ENCODE data around the gene TNIK.

The TNIK gene

DNA sequence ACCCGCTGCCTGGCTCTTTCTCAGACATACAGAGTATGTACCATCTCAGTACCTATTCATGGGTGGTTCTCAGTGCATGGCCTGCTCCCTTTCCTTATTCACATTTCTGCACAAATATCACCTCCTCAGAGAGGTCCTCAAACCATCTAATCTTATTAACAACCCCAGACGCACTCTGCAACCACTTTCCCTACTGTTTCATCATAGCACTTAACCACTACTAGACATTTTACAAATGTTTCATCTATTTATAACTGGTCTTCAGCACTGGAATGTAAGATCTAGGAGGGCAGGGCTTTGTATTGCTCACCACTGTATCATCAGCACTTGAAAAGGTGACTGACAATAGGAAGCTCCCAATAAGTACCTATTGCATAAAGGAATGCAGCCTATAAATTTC is 45.1 kb downstream of the TNIK start:
- Histone ChIP-seq H3K27me3 (replicated peaks; ENCODE audit: control insufficient read depth, insufficient read depth, low read length, poor library complexity, severe bottlenecking) (no peaks in the 10 kb centered on the region), H3K27ac (ENCODE audit: insufficient read depth, low read length, poor library complexity, severe bottlenecking) (no peak overlapping the region), H3K9me3 (ENCODE audit: control insufficient read depth, low read length) (no peaks in the 10 kb centered on the region), H3K4me3 (ENCODE audit: insufficient read depth, low read depth, low read length, poor library complexity, severe bottlenecking) (no peak overlapping the region), H3K4me1 (ENCODE audit: control insufficient read depth, insufficient read depth, low read length, poor library complexity, severe bottlenecking) (peaks cover 3% of the 10 kb centered on the region), H3K36me3 (ENCODE audit: control insufficient read depth, insufficient read depth, low read length) (no peaks in the 10 kb centered on the region)
- no peak for DNase-seq

DNA sequence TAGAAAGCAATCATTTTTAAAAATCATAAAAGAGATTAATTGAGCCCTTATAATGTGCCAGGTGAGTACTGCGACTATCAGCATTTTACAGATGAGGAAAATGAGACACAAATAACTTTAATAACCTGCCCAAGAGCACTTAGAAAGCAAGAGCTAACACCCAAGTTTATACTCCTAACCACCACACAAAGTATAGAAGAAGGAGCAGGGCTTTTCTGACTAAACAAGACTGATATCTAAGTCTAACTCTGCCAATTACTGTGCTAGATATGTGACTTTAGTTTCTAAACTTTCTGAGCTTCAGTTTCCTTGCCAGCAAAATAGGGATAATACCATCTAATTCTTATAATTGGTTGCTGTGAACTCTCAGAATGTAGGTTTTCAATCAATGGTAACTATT is 47.7 kb downstream of the TNIK start:
- no peaks in the 10 kb centered on the region for H3K9me3 ChIP-seq (ENCODE audit: control insufficient read depth, low read length)
- H3K27ac ChIP-seq (ENCODE audit: insufficient read depth, low read length, poor library complexity, severe bottlenecking), result no peak overlapping the region
- H3K4me3 ChIP-seq (ENCODE audit: insufficient read depth, low read depth, low read length, poor library complexity, severe bottlenecking), result no peak overlapping the region
- H3K27me3 ChIP-seq (replicated peaks; ENCODE audit: control insufficient read depth, insufficient read depth, low read length, poor library complexity, severe bottlenecking), result no peaks in the 10 kb centered on the region
- H3K4me1 ChIP-seq (ENCODE audit: control insufficient read depth, insufficient read depth, low read length, poor library complexity, severe bottlenecking), result peaks cover 3% of the 10 kb centered on the region
- no peak for DNase-seq
- no peaks in the 10 kb centered on the region for H3K36me3 ChIP-seq (ENCODE audit: control insufficient read depth, insufficient read depth, low read length)

DNA sequence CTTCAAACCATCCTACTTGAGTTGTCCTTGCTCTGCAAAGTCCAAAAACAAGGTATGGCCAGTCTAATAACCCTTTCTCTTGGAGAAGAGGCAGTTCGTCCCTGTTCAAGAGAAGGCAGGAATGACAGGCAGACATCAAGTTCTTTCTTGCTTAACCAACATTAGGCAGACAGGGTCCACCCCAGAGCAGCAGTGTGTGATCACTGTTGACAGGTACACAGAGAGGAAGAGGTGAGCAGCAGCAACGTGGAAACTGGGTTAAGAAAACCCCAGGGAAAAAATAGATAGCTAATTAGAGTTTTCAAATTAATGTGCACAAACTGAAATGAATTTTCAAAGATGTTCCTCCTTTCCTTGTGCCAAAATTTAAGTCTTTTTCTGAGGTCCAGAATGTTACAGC is 48.2 kb downstream of the TNIK start:
- Histone ChIP-seq H3K9me3 (ENCODE audit: control insufficient read depth, low read length) (no peaks in the 10 kb centered on the region), H3K4me1 (ENCODE audit: control insufficient read depth, insufficient read depth, low read length, poor library complexity, severe bottlenecking) (peaks cover 3% of the 10 kb centered on the region), H3K27me3 (replicated peaks; ENCODE audit: control insufficient read depth, insufficient read depth, low read length, poor library complexity, severe bottlenecking) (no peaks in the 10 kb centered on the region), H3K36me3 (ENCODE audit: control insufficient read depth, insufficient read depth, low read length) (no peaks in the 10 kb centered on the region), H3K27ac (ENCODE audit: insufficient read depth, low read length, poor library complexity, severe bottlenecking) (no peak overlapping the region), H3K4me3 (ENCODE audit: insufficient read depth, low read depth, low read length, poor library complexity, severe bottlenecking) (no peak overlapping the region)
- no peak for DNase-seq

DNA sequence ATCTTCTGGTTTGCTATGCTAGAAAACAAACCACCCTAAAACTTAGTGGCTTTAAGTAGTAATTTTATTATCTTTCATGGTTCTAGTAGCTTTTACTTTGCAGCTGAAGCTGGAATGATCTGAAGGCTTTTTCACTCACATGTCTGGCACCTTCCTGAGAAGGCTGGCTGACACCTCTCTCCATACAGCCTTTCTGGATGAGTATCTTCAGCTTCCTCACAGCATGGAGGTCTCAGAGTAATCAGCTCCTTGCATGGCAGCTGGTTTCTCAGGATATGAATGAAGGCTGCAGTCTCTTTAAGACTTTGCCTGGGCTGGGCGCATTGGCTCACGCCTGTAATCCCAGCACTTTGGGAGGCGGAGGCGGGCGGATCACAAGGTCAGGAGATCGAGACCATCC is 50.0 kb downstream of the TNIK start:
- DNase-seq, result no peak
- no peaks in the 10 kb centered on the region for H3K9me3 ChIP-seq (ENCODE audit: control insufficient read depth, low read length)
- H3K4me3 ChIP-seq (ENCODE audit: insufficient read depth, low read depth, low read length, poor library complexity, severe bottlenecking), result no peak overlapping the region
- peaks cover 6% of the 10 kb centered on the region for H3K4me1 ChIP-seq (ENCODE audit: control insufficient read depth, insufficient read depth, low read length, poor library complexity, severe bottlenecking)
- H3K36me3 ChIP-seq (ENCODE audit: control insufficient read depth, insufficient read depth, low read length), result no peaks in the 10 kb centered on the region
- H3K27ac ChIP-seq (ENCODE audit: insufficient read depth, low read length, poor library complexity, severe bottlenecking), result no peak overlapping the region
- no peaks in the 10 kb centered on the region for H3K27me3 ChIP-seq (replicated peaks; ENCODE audit: control insufficient read depth, insufficient read depth, low read length, poor library complexity, severe bottlenecking)

DNA sequence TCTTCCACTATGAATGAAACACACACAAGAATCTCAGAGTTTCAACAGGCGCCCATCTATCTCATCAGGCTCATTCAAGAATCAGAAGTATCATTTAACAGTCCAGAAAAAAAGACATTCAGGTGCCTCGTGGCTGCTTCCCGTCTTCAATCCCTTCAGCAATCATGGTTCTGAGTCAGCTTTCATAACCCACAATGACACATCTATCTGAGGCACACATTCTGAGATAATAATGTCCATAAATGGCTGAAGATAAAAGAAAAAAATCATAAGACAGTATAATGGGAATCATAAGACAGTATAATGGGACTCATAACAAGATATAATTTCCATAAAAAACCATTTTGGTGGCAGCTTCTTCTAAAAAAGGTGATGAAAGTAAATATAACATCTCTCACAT is 52.4 kb downstream of the TNIK start:
- no peak for DNase-seq
- Histone ChIP-seq H3K27me3 (replicated peaks; ENCODE audit: control insufficient read depth, insufficient read depth, low read length, poor library complexity, severe bottlenecking) (no peaks in the 10 kb centered on the region), H3K4me3 (ENCODE audit: insufficient read depth, low read depth, low read length, poor library complexity, severe bottlenecking) (no peak overlapping the region), H3K27ac (ENCODE audit: insufficient read depth, low read length, poor library complexity, severe bottlenecking) (no peak overlapping the region), H3K9me3 (ENCODE audit: control insufficient read depth, low read length) (no peaks in the 10 kb centered on the region), H3K4me1 (ENCODE audit: control insufficient read depth, insufficient read depth, low read length, poor library complexity, severe bottlenecking) (peaks cover 6% of the 10 kb centered on the region), H3K36me3 (ENCODE audit: control insufficient read depth, insufficient read depth, low read length) (no peaks in the 10 kb centered on the region)

DNA sequence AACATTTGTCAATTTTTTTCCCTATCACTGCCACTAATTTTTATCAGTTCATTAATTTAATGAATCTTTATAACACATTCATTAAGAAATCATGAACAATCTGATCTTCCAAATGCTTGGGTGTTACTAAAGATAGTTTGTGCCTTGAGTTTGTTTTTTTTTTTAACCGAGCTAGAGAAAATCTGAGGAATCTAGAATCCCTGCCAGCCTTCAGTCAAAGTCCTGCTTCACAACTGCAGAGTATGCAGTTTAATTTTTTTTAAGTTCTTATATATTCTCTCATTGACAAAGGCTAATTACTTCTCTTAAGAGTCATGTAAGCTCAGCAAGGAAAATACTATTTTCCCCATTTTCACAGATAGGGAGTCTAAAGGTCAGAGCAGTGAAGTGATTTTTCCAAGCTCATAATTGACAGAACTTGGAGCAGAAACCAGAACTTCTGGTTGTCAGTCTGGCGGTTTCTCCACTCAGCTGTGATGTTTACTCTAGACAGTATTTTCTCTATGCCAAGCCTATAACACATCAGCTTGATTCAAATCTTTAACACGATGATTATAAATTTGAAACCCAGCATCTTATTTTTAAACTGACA is 55.7 kb downstream of the TNIK start:
- DNase-seq, result no peak
- no peaks in the 10 kb centered on the region for H3K9me3 ChIP-seq (ENCODE audit: control insufficient read depth, low read length)

DNA sequence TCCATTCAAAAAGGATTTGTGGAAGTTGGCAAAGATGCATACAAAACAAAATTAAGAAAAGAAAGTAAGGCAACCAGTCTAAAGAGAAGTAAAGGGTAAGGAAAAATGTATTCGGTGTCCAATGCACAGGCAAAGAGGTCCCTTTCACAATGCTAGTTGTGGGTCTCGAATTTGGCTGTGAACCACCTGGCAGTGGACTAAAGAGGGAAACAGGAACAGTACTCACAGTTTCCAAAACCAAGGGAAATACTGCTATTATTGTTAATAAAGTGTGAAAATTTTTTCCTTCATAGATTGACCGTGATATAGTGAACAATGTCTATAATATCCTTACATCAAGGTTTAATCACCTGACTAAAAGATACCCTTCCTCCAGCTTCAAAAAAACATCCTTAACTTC is 57.9 kb downstream of the TNIK start:
- peaks cover 3% of the 10 kb centered on the region for H3K4me1 ChIP-seq (ENCODE audit: control insufficient read depth, insufficient read depth, low read length, poor library complexity, severe bottlenecking)
- H3K4me3 ChIP-seq (ENCODE audit: insufficient read depth, low read depth, low read length, poor library complexity, severe bottlenecking), result no peak overlapping the region
- no peaks in the 10 kb centered on the region for H3K9me3 ChIP-seq (ENCODE audit: control insufficient read depth, low read length)
- no peaks in the 10 kb centered on the region for H3K27me3 ChIP-seq (replicated peaks; ENCODE audit: control insufficient read depth, insufficient read depth, low read length, poor library complexity, severe bottlenecking)
- no peak for DNase-seq
- H3K36me3 ChIP-seq (ENCODE audit: control insufficient read depth, insufficient read depth, low read length), result no peaks in the 10 kb centered on the region
- H3K27ac ChIP-seq (ENCODE audit: insufficient read depth, low read length, poor library complexity, severe bottlenecking), result no peak overlapping the region

More for the DNA sequence above, 55.7 kb downstream of the TNIK start:
- H3K4me1 ChIP-seq (ENCODE audit: control insufficient read depth, insufficient read depth, low read length, poor library complexity, severe bottlenecking), result peaks cover 3% of the 10 kb centered on the region
- no peak overlapping the region for H3K4me3 ChIP-seq (ENCODE audit: insufficient read depth, low read depth, low read length, poor library complexity, severe bottlenecking)
- H3K36me3 ChIP-seq (ENCODE audit: control insufficient read depth, insufficient read depth, low read length), result no peaks in the 10 kb centered on the region
- H3K27me3 ChIP-seq (replicated peaks; ENCODE audit: control insufficient read depth, insufficient read depth, low read length, poor library complexity, severe bottlenecking), result no peaks in the 10 kb centered on the region
- H3K27ac ChIP-seq (ENCODE audit: insufficient read depth, low read length, poor library complexity, severe bottlenecking), result no peak overlapping the region

DNA sequence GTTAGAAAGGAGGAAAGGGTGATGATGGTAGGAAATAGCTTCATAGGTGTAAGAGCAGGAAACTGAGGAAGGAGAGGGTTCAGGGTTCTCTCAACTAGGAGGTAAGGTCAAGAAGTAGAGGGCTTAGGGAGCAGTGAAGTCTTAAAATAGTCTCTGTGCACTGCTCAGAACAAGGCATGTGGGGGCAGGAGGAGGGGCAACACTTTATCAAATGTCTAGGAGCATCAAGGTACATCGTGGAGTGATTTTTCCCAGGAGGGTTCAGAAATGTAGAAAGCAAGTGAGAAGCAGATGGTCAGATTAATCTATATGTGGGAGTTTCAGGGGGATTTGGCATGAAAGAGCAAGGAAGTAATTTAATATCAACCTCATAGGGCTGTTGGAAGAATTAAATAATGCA is 58.8 kb downstream of the TNIK start:
- Histone ChIP-seq H3K27me3 (replicated peaks; ENCODE audit: control insufficient read depth, insufficient read depth, low read length, poor library complexity, severe bottlenecking) (no peaks in the 10 kb centered on the region), H3K9me3 (ENCODE audit: control insufficient read depth, low read length) (no peaks in the 10 kb centered on the region), H3K4me1 (ENCODE audit: control insufficient read depth, insufficient read depth, low read length, poor library complexity, severe bottlenecking) (no peaks in the 10 kb centered on the region), H3K4me3 (ENCODE audit: insufficient read depth, low read depth, low read length, poor library complexity, severe bottlenecking) (no peak overlapping the region), H3K36me3 (ENCODE audit: control insufficient read depth, insufficient read depth, low read length) (no peaks in the 10 kb centered on the region), H3K27ac (ENCODE audit: insufficient read depth, low read length, poor library complexity, severe bottlenecking) (no peak overlapping the region)
- no peak for DNase-seq

DNA sequence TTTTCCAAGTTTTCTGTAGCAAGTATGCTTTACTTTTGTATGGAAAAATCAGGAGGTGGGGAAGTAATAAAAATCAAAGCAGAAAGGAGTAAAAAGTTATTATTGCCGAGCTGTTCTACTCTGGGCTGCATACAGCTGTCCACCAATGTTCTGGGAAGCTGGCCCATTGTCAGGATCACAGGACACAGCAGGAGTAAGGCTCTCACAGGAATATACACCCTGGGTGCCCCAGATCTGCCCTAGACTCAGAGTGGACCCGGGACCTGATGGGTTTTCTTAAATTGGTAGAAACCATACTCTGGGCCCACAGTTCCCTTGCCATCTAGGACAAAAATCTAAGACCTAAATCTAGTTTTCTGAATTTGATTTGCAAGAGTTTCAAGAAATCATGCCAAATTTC is 60.4 kb downstream of the TNIK start:
- no peak overlapping the region for H3K4me3 ChIP-seq (ENCODE audit: insufficient read depth, low read depth, low read length, poor library complexity, severe bottlenecking)
- no peak overlapping the region for H3K27ac ChIP-seq (ENCODE audit: insufficient read depth, low read length, poor library complexity, severe bottlenecking)
- H3K9me3 ChIP-seq (ENCODE audit: control insufficient read depth, low read length), result no peaks in the 10 kb centered on the region
- no peaks in the 10 kb centered on the region for H3K27me3 ChIP-seq (replicated peaks; ENCODE audit: control insufficient read depth, insufficient read depth, low read length, poor library complexity, severe bottlenecking)
- no peaks in the 10 kb centered on the region for H3K36me3 ChIP-seq (ENCODE audit: control insufficient read depth, insufficient read depth, low read length)
- H3K4me1 ChIP-seq (ENCODE audit: control insufficient read depth, insufficient read depth, low read length, poor library complexity, severe bottlenecking), result no peaks in the 10 kb centered on the region
- DNase-seq, result no peak

DNA sequence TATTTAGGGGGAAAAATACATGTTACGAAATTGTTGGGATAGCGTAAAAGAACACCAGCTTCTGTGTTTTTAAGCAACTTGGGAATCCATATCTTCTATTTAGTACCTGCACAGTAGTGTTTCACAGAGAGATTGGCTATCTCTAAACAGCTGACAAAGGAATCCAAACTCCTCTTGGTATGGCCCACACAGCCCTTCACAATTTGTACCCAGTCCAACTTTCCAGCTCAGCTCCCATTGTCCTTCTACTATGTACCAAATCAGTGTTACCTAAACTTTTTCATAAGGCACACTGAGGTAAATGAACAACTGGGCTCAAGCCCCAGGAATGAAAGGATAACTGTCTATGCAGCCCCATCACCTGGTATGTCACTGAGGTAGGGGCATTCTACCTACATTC is 61.9 kb downstream of the TNIK start:
- Histone ChIP-seq H3K9me3 (ENCODE audit: control insufficient read depth, low read length) (no peaks in the 10 kb centered on the region), H3K27ac (ENCODE audit: insufficient read depth, low read length, poor library complexity, severe bottlenecking) (no peak overlapping the region), H3K4me1 (ENCODE audit: control insufficient read depth, insufficient read depth, low read length, poor library complexity, severe bottlenecking) (no peaks in the 10 kb centered on the region), H3K4me3 (ENCODE audit: insufficient read depth, low read depth, low read length, poor library complexity, severe bottlenecking) (no peak overlapping the region), H3K36me3 (ENCODE audit: control insufficient read depth, insufficient read depth, low read length) (no peaks in the 10 kb centered on the region), H3K27me3 (replicated peaks; ENCODE audit: control insufficient read depth, insufficient read depth, low read length, poor library complexity, severe bottlenecking) (no peaks in the 10 kb centered on the region)
- DNase-seq, result no peak

DNA sequence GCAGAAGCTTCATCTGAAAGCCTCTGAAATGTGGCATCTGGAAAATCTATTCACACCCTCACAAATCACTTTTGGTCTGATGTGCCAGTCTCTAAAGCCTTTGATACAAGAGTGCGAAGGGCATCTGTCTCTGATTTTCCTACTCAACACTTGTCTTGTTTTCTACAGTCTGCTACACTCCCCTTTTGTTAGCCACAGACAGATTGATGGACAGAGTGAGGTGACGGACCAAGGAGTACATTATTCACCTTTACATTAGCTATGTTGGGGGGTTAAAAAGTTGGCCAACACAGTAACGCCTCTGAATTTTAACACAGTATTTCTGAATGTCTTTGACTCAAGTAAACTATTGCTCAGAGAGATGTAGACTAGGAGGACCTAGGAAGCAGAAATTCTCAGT is 63.1 kb downstream of the TNIK start:
- Histone ChIP-seq H3K4me1 (ENCODE audit: control insufficient read depth, insufficient read depth, low read length, poor library complexity, severe bottlenecking) (no peaks in the 10 kb centered on the region), H3K36me3 (ENCODE audit: control insufficient read depth, insufficient read depth, low read length) (no peaks in the 10 kb centered on the region), H3K9me3 (ENCODE audit: control insufficient read depth, low read length) (no peaks in the 10 kb centered on the region), H3K27ac (ENCODE audit: insufficient read depth, low read length, poor library complexity, severe bottlenecking) (no peak overlapping the region), H3K27me3 (replicated peaks; ENCODE audit: control insufficient read depth, insufficient read depth, low read length, poor library complexity, severe bottlenecking) (no peaks in the 10 kb centered on the region), H3K4me3 (ENCODE audit: insufficient read depth, low read depth, low read length, poor library complexity, severe bottlenecking) (no peak overlapping the region)
- DNase-seq, result no peak

Measured in effector memory CD4-positive, alpha-beta T cell (primary cell).